ENCODE data around the gene LRRC8A. TPM values are rescaled to one million over a fixed set of nuclear protein-coding genes. Genes with fewer than 3 reads are reported as not detected.
A peak's percentile ranks its signal among the peaks of the same experiment; 100 is the strongest.

The LRRC8A gene
- total and polyA plus RNA-seq, 12 donors: 13.2 to 45.1 (median 19.6) TPM

DNA sequence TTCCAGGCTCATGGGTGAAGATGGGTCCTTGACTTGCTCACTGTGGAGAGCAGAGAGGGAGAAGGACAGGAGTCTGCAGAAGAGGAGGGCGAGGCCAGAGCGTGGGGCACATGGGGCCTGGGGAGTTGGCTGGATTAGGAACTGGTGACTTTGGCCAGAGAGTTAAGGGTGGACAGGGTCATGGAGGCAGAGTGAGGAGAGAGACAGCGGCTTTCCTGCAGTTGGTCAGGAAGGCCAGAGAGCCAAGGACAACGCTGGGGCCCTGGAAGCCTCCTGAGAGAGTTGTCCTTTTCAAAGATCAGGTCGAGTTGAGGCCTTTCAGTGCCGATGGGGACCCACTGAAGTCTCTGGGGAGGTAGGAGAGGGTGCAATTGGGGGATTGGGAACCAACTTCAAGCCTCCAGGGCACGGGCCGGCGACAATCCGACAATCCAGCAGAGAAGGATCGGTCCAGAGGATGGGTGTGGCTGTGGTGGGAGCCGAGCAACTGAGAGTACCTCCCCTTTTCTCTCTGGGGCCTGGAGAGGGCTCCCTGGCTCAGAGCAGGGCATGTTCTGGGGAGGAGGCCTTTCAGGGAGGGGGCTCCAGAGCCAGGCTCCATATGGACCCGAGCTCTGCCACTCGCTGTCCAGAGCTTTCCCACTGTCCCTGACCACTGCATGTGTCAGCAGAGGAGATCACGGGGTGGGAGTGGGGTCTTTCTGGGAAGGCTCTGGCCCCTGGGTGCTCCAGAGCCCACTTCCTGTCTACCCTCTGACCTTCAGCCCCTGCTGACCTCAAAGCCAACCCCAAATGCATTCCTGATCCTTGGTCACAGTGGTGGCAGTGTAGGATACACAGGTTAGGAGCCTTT, 31.3 kb downstream of the LRRC8A start:
- H3K4me3 ChIP-seq: peak overlapping the region in 1 of 10 donors; percentile 10
- ATAC-seq: peak in 4 of 8 donors; percentile 14 to 36 (median 32)
- TF ChIP-seq, protein P1, sequence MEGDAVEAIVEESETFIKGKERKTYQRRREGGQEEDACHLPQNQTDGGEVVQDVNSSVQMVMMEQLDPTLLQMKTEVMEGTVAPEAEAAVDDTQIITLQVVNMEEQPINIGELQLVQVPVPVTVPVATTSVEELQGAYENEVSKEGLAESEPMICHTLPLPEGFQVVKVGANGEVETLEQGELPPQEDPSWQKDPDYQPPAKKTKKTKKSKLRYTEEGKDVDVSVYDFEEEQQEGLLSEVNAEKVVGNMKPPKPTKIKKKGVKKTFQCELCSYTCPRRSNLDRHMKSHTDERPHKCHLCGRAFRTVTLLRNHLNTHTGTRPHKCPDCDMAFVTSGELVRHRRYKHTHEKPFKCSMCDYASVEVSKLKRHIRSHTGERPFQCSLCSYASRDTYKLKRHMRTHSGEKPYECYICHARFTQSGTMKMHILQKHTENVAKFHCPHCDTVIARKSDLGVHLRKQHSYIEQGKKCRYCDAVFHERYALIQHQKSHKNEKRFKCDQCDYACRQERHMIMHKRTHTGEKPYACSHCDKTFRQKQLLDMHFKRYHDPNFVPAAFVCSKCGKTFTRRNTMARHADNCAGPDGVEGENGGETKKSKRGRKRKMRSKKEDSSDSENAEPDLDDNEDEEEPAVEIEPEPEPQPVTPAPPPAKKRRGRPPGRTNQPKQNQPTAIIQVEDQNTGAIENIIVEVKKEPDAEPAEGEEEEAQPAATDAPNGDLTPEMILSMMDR (IDR thresholded peaks at IDR 0.05): no peak
- H3K4me1 ChIP-seq: peaks cover 58 to 91% (median 84%) of the 10 kb centered on the region in 9 donors
- WGBS, 2 donors: 45 to 60% methylated on average over 15 of the region's 15 CpGs
- no peaks in the 10 kb centered on the region for H3K27me3 ChIP-seq
- intact Hi-C loops (cut with DNase I): no loop called here
- H3K27ac ChIP-seq: peak overlapping the region; percentile 73 to 93 (median 84)
- H3K9me3 ChIP-seq: no peaks in the 10 kb centered on the region
- H3K36me3 ChIP-seq: peaks cover 0 to 69% (median 27%) of the 10 kb centered on the region in 9 donors
- no peak for DNase-seq

DNA sequence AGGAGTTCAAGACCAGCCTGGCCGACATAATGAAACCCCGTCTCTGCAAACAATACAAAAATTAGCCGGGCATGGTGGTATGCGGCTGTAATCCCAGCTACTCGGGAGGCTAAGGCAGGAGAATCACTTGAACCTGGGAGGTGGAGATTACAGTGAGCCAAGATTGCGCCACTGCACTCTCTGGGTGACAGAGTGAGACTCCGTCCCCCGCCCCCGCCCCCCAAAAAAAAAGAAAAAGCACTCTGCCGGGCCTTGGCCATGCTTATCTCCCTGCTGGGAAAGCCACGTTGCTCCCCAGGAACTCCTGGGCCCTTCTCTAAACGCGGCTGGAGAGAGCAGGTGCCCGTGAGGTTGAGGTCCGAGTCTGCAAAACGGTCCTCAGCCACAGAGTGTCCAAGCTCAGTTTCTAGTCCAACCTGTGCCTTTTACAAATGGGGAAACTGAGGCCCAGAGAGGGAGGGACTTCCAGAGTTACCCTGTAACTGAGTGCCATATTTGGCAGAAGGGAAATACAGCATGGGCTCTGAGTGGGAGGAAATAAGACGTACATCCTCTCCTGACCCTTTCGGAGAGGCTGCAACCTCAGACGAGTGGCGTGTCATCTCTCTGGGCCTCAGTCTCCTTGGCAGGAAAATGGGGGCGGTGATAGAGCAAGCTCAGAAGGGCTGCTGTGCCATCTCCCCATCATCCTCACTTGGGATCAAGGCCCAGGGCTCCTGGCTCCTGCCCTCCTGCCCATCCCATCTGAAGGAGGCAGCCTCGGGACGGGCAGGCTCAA, 32.3 kb downstream of the LRRC8A start:
- Histone ChIP-seq H3K4me1 (peaks cover 60 to 97% (median 87%) of the 10 kb centered on the region in 9 donors), H3K36me3 (peaks cover 0 to 66% (median 17%) of the 10 kb centered on the region in 9 donors), H3K9me3 (no peaks in the 10 kb centered on the region), H3K27me3 (no peaks in the 10 kb centered on the region), H3K27ac (peak overlapping the region; percentile 73 to 93 (median 84)), H3K4me3 (no peak overlapping the region)
- ATAC-seq (no peak), DNase-seq (no peak)
- 75 to 78% methylated on average over 23 of the region's 23 CpGs for WGBS, 2 donors
- TF ChIP-seq, protein P1 (IDR thresholded peaks at IDR 0.05): no peak
- intact Hi-C loops (cut with DNase I): no loop called here

DNA sequence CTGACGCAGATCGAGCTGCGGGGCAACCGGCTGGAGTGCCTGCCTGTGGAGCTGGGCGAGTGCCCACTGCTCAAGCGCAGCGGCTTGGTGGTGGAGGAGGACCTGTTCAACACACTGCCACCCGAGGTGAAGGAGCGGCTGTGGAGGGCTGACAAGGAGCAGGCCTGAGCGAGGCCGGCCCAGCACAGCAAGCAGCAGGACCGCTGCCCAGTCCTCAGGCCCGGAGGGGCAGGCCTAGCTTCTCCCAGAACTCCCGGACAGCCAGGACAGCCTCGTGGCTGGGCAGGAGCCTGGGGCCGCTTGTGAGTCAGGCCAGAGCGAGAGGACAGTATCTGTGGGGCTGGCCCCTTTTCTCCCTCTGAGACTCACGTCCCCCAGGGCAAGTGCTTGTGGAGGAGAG, 34.3 kb downstream of the LRRC8A start:
- Histone ChIP-seq H3K27ac (peak overlapping the region; percentile 76 to 92 (median 84)), H3K36me3 (peaks cover 0 to 46% (median 9%) of the 10 kb centered on the region in 9 donors), H3K27me3 (no peaks in the 10 kb centered on the region), H3K4me1 (peaks cover 57 to 97% (median 87%) of the 10 kb centered on the region in 9 donors), H3K9me3 (no peaks in the 10 kb centered on the region), H3K4me3 (no peak overlapping the region)
- intact Hi-C loops (cut with DNase I): loop anchor here in 3 of 10 donors (2.0 to 5.0 kb wide), 2 partner anchors 33 to 34 kb away; partner anchors contain the start of genes LRRC8A (in 3 of the 3) and KYAT1 (in 2 of the 3)
- peak in 3 of 8 donors; percentile 3 to 27 (median 10) for ATAC-seq
- TF ChIP-seq, protein P1 (IDR thresholded peaks at IDR 0.05): no peak
- DNase-seq: peak in 1 of 2 donors; percentile 63
- 76 to 77% methylated on average over 18 of the region's 18 CpGs for WGBS, 2 donors

DNA sequence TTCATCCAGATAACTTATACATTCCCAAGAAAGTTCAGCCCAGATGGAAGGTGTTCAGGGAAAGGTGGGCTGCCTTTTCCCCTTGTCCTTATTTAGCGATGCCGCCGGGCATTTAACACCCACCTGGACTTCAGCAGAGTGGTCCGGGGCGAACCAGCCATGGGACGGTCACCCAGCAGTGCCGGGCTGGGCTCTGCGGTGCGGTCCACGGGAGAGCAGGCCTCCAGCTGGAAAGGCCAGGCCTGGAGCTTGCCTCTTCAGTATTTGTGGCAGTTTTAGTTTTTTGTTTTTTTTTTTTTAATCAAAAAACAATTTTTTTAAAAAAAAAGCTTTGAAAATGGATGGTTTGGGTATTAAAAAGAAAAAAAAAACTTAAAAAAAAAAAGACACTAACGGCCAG, 34.8 kb downstream of the LRRC8A start:
- TF ChIP-seq, protein P1 (IDR thresholded peaks at IDR 0.05): no peak
- Histone ChIP-seq H3K27me3 (no peaks in the 10 kb centered on the region), H3K36me3 (peaks cover 0 to 46% (median 9%) of the 10 kb centered on the region in 9 donors), H3K4me1 (peaks cover 51 to 97% (median 87%) of the 10 kb centered on the region in 9 donors), H3K27ac (peak overlapping the region; percentile 76 to 92 (median 84)), H3K9me3 (no peaks in the 10 kb centered on the region), H3K4me3 (no peak overlapping the region)
- ATAC-seq (peak in 1 of 8 donors; percentile 14), DNase-seq (no peak)
- 79 to 86% methylated on average over 11 of the region's 11 CpGs for WGBS, 2 donors
- intact Hi-C loops (cut with DNase I): loop anchor here in 3 of 10 donors (2.0 to 5.0 kb wide), 2 partner anchors 34 kb away; partner anchors contain the start of genes LRRC8A (in 3 of the 3) and KYAT1 (in 2 of the 3)
